SK-N-SH (cell line): ENCODE data around the gene PDE4D. TPM values are rescaled to one million over a fixed set of nuclear protein-coding genes. Genes with fewer than 3 reads are reported as not detected.
A peak's percentile ranks its signal among the peaks of the same experiment; 100 is the strongest.

Source experiments
- CTCF ChIA-PET: fragments of 300-600, 350-600 bp; formaldehyde crosslinking; extraction: SDS; loops from one replicate; lab custom pipeline; 2021; lab: Yijun Ruan, JAX
- POLR2A ChIA-PET: fragments of 350-600 bp; sonication (Branson Sonifier 250); formaldehyde crosslinking; extraction: SDS; loops from one replicate; lab custom pipeline; 2020; ENCODE audit warnings: antibody characterized with exemption, inconsistent platforms; lab: Yijun Ruan, JAX
- DNase-seq: peaks from one replicate; pipeline ENCODE4 v3.0.0; 2012
- H2AFZ ChIP-seq: fragments of 200-600 bp; sonication (generic); 2 replicates; pipeline ENCODE4 v1.8.1; 2016; ENCODE audit warnings: antibody characterized with exemption, mild to moderate bottlenecking, low read depth
- H3F3A ChIP-seq: fragments of 200-600 bp; sonication (generic); replicated peaks from 2 replicates; pipeline ENCODE3; 2016; ENCODE audit warnings: antibody characterized with exemption, mild to moderate bottlenecking; ENCODE audit not compliant: insufficient read depth
- H3K27ac ChIP-seq, 2 experiments: fragments of 200-500 bp in 1 of 2; fragments of 200-600 bp in 1 of 2; sonication (Bioruptor generic) in 1 of 2; sonication (generic), shearing (Covaris generic) in 1 of 2; 2 replicates each; pipeline versions ENCODE4 v1.5.1 to v1.6.1; 2014 to 2016; ENCODE audit warnings: low read depth in 2 of 2, inconsistent platforms in 1 of 2, low read length in 1 of 2, mild to moderate bottlenecking in 1 of 2, mixed read lengths in 1 of 2
- H3K27me3 ChIP-seq: fragments of 200-600 bp; sonication (generic), shearing (Covaris generic); 2 replicates; pipeline ENCODE4 v1.6.1; 2016; ENCODE audit warnings: mixed run types; ENCODE audit not compliant: insufficient read depth
- H3K36me3 ChIP-seq, 2 experiments: fragments of 200-500 bp in 1 of 2; fragments of 200-600 bp in 1 of 2; sonication (Bioruptor generic) in 1 of 2; sonication (generic) in 1 of 2; replicated peaks in 1 of 2; 2 replicates each; pipeline versions ENCODE3 to v1.5.1; 2014 to 2016; ENCODE audit warnings: low read length in 1 of 2, mild to moderate bottlenecking in 1 of 2; ENCODE audit not compliant: insufficient read depth in 2 of 2, control insufficient read depth in 1 of 2
- H3K4me1 ChIP-seq, 2 experiments: fragments of 200-500 bp in 1 of 2; fragments of 200-600 bp in 1 of 2; sonication (Bioruptor generic) in 1 of 2; sonication (generic), shearing (Covaris generic) in 1 of 2; 2 replicates each; pipeline versions ENCODE4 v1.5.1 to v1.6.1; 2014 to 2016; ENCODE audit warnings: low read depth in 1 of 2, low read length in 1 of 2, mixed run types in 1 of 2; ENCODE audit not compliant: insufficient read depth in 2 of 2, control insufficient read depth in 1 of 2
- H3K4me2 ChIP-seq: fragments of 200-600 bp; sonication (generic), shearing (Covaris generic); 2 replicates; pipeline ENCODE4 v1.6.1; 2017; ENCODE audit warnings: mixed run types
- H3K4me3 ChIP-seq, 2 experiments: fragments of 200-500 bp in 1 of 2; fragments of 200-600 bp in 1 of 2; sonication (Bioruptor generic) in 1 of 2; sonication (generic), shearing (Covaris generic) in 1 of 2; 2 replicates each; pipeline versions ENCODE4 v1.5.1 to v1.8.1; 2014 to 2016; ENCODE audit warnings: low read depth in 2 of 2, inconsistent platforms in 1 of 2, low read length in 1 of 2, mild to moderate bottlenecking in 1 of 2, mixed read lengths in 1 of 2, moderate library complexity in 1 of 2
- H3K79me2 ChIP-seq: fragments of 200-600 bp; sonication (generic); 2 replicates; pipeline ENCODE4 v1.8.1; 2017; ENCODE audit warnings: mild to moderate bottlenecking; ENCODE audit not compliant: insufficient read depth
- H3K9ac ChIP-seq: fragments of 200-600 bp; sonication (generic); 2 replicates; pipeline ENCODE4 v1.6.1; 2017; ENCODE audit warnings: mixed run types
- H3K9me2 ChIP-seq: fragments of 200-600 bp; sonication (generic); 2 replicates; pipeline ENCODE4 v1.6.1; 2017; ENCODE audit warnings: mixed run types
- H3K9me3 ChIP-seq: fragments of 200-600 bp; sonication (generic); 2 replicates; pipeline ENCODE4 v1.6.1; 2017; ENCODE audit warnings: mixed run types, mild to moderate bottlenecking, moderate library complexity
- H4K20me1 ChIP-seq: fragments of 200-600 bp; sonication (generic); 2 replicates; pipeline ENCODE4 v1.6.1; 2017; ENCODE audit warnings: mild to moderate bottlenecking, mixed run types; ENCODE audit not compliant: insufficient read depth
- FOSL2 ChIP-seq: IDR thresholded peaks from 2 replicates; pipeline ENCODE4 v1.4.0; 2012; ENCODE audit warnings: low read depth, mild to moderate bottlenecking, moderate library complexity, borderline replicate concordance
- FOXJ3 ChIP-seq: sonication (generic); formaldehyde crosslinking; IDR thresholded peaks from 2 replicates; pipeline ENCODE4 v1.5.1; 2020; ENCODE audit warnings: mild to moderate bottlenecking, missing genetic modification reagents
- GABPA ChIP-seq: IDR thresholded peaks from 2 replicates; pipeline ENCODE4 v1.4.0; 2012; ENCODE audit warnings: low read depth, mild to moderate bottlenecking
- JUND ChIP-seq: IDR thresholded peaks from 2 replicates; pipeline ENCODE4 v1.4.0; 2012
- NRF1 ChIP-seq: IDR thresholded peaks from 2 replicates; pipeline ENCODE4 v1.6.1; 2012; ENCODE audit warnings: low read depth, mild to moderate bottlenecking, low read length
- RAD21 ChIP-seq: IDR thresholded peaks from 2 replicates; pipeline ENCODE4 v1.6.1; 2012; ENCODE audit warnings: mild to moderate bottlenecking, low read length
- RFX5 ChIP-seq: IDR thresholded peaks from 2 replicates; pipeline ENCODE4 v1.6.1; 2012; ENCODE audit warnings: mild to moderate bottlenecking, improper control_type of control experiment, low read length
- RXRA ChIP-seq: IDR thresholded peaks from 2 replicates; pipeline ENCODE4 v1.4.0; 2012; ENCODE audit warnings: low read depth, mild to moderate bottlenecking, borderline replicate concordance
- TCF12 ChIP-seq: IDR thresholded peaks from 2 replicates; pipeline ENCODE4 v1.4.0; 2012
- WGBS: methylation state at CpG from one replicate; pipeline ENCODE4 v1.1.6; 2017; ENCODE audit warnings: low lambda C conversion rate; 5-methylcytosine and 5-hydroxymethylcytosine counted together
- polyA plus RNA-seq, 3 experiments: library from polyadenylated mRNA; depleted of rRNA; stranded (reverse); fragments of >200 nt; gene quantifications; 2 replicates each; pipeline ENCODE4 v1.2.3, GENCODE V29; 2012
- TF ChIP-seq, protein P1 (sequence below): fragments of 150-350 bp; IDR thresholded peaks from 2 replicates; pipeline ENCODE4 v1.6.1; 2016; ENCODE audit warnings: mild to moderate bottlenecking, low read depth, low read length
- TF ChIP-seq, protein P2 (sequence below): IDR thresholded peaks from 2 replicates; pipeline ENCODE4; 2012
- TF ChIP-seq, protein P3 (sequence below): fragments of 150-350 bp; IDR thresholded peaks from 2 replicates; pipeline ENCODE4 v1.6.1; 2017; ENCODE audit warnings: antibody characterized with exemption, low read length, low read depth, borderline replicate concordance
- TF ChIP-seq, protein P4 (sequence below): fragments of 200-600 bp; sonication (generic); IDR thresholded peaks from 2 replicates; pipeline ENCODE4 v1.6.1; 2017; ENCODE audit warnings: antibody characterized with exemption, mild to moderate bottlenecking, moderate library complexity

Gene PDE4D
- polyA plus RNA-seq, 1 of the 3 experiments (the other 2 are of a cell fraction) = 2.4 TPM

DNA sequence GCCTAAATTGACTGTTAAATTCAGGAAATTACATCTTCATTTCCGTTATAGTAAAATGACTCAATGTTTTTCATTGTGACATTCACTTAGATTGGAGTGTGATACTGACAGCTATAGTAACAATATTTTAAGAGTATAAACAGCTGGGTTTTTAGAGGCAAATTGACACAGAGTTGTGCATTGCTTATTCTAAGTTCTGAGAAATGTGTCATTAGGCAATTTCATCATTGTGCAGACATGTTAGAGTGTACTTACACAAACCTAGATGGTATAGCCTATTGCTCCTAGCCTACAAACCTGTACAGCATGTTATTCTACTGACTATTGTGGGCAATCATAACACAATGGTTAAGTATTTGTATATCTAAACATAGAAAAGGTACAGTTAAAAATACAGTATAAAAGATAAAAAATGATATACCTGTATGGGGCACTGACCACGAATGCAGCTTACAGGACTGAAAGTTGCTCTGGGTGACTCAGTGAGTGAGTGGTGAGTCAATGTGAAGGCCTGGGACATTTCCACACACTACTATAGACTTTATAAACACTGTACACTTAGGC lies 132.7 kb downstream of the PDE4D start:
- POLR2A ChIA-PET = no interaction called here
- Histone ChIP-seq H3K4me2 (no peak overlapping the region), H3K9ac (peak overlapping the region; percentile 45; the same call in 1 of the 2 replicates), H3K36me3 (no peaks in the 10 kb centered on the region), H3K27ac (peak overlapping the region in 1 of 2 experiments; percentile 80; a peak in 2 of 4 replicates), H3K79me2 (0 out of 2 replicates have a peak, but pooled peaks cover 4% of the 10 kb centered on the region), H4K20me1 (no peaks in the 10 kb centered on the region), H3K4me3 (no peak overlapping the region)
- CTCF ChIA-PET = interaction anchor here (0.9 to 1.1 kb wide), 2 partner anchors 8 to 331 kb away, joined by 3 to 4 read pairs; no protein-coding TSS in a partner anchor
- 0 out of 2 replicates have a peak, but pooled peaks have one; percentile 4 for TF ChIP-seq TCF12
- TF ChIP-seq RXRA = no peak
- TF ChIP-seq JUND = peak; percentile 35; the same call in 1 of the 2 replicates
- TF ChIP-seq FOSL2 = peak; percentile 67
- TF ChIP-seq RAD21 = no peak
- TF ChIP-seq, protein P1, sequence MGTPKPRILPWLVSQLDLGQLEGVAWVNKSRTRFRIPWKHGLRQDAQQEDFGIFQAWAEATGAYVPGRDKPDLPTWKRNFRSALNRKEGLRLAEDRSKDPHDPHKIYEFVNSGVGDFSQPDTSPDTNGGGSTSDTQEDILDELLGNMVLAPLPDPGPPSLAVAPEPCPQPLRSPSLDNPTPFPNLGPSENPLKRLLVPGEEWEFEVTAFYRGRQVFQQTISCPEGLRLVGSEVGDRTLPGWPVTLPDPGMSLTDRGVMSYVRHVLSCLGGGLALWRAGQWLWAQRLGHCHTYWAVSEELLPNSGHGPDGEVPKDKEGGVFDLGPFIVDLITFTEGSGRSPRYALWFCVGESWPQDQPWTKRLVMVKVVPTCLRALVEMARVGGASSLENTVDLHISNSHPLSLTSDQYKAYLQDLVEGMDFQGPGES = no peak
- TF ChIP-seq, protein P2, sequence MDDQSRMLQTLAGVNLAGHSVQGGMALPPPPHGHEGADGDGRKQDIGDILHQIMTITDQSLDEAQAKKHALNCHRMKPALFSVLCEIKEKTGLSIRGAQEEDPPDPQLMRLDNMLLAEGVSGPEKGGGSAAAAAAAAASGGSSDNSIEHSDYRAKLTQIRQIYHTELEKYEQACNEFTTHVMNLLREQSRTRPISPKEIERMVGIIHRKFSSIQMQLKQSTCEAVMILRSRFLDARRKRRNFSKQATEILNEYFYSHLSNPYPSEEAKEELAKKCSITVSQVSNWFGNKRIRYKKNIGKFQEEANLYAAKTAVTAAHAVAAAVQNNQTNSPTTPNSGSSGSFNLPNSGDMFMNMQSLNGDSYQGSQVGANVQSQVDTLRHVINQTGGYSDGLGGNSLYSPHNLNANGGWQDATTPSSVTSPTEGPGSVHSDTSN = no peak
- no peak for TF ChIP-seq RFX5
- no peak for TF ChIP-seq FOXJ3
- TF ChIP-seq, protein P3, sequence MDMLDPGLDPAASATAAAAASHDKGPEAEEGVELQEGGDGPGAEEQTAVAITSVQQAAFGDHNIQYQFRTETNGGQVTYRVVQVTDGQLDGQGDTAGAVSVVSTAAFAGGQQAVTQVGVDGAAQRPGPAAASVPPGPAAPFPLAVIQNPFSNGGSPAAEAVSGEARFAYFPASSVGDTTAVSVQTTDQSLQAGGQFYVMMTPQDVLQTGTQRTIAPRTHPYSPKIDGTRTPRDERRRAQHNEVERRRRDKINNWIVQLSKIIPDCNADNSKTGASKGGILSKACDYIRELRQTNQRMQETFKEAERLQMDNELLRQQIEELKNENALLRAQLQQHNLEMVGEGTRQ = no peak
- TF ChIP-seq NRF1 = no peak
- TF ChIP-seq, protein P4, sequence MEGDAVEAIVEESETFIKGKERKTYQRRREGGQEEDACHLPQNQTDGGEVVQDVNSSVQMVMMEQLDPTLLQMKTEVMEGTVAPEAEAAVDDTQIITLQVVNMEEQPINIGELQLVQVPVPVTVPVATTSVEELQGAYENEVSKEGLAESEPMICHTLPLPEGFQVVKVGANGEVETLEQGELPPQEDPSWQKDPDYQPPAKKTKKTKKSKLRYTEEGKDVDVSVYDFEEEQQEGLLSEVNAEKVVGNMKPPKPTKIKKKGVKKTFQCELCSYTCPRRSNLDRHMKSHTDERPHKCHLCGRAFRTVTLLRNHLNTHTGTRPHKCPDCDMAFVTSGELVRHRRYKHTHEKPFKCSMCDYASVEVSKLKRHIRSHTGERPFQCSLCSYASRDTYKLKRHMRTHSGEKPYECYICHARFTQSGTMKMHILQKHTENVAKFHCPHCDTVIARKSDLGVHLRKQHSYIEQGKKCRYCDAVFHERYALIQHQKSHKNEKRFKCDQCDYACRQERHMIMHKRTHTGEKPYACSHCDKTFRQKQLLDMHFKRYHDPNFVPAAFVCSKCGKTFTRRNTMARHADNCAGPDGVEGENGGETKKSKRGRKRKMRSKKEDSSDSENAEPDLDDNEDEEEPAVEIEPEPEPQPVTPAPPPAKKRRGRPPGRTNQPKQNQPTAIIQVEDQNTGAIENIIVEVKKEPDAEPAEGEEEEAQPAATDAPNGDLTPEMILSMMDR = no peak
- 0 out of 2 replicates have a peak, but pooled peaks have one; percentile 13 for TF ChIP-seq GABPA
- TF ChIP-seq, all 33 proteins: peak for 4
- Histone ChIP-seq H3F3A (peaks cover 27% of the 10 kb centered on the region), H3K27me3 (no peaks in the 10 kb centered on the region), H3K4me1 (peaks cover 5 to 15% of the 10 kb centered on the region in 2 experiments; a peak in 3 of 4 replicates), H3K9me3 (no peaks in the 10 kb centered on the region), H3K9me2 (no peaks in the 10 kb centered on the region), H2AFZ (no peak overlapping the region)
- no peak for DNase-seq
- 23% methylated on average over 2 of the region's 2 CpGs for WGBS
